ENCODE results near the gene NF2.

DNA sequence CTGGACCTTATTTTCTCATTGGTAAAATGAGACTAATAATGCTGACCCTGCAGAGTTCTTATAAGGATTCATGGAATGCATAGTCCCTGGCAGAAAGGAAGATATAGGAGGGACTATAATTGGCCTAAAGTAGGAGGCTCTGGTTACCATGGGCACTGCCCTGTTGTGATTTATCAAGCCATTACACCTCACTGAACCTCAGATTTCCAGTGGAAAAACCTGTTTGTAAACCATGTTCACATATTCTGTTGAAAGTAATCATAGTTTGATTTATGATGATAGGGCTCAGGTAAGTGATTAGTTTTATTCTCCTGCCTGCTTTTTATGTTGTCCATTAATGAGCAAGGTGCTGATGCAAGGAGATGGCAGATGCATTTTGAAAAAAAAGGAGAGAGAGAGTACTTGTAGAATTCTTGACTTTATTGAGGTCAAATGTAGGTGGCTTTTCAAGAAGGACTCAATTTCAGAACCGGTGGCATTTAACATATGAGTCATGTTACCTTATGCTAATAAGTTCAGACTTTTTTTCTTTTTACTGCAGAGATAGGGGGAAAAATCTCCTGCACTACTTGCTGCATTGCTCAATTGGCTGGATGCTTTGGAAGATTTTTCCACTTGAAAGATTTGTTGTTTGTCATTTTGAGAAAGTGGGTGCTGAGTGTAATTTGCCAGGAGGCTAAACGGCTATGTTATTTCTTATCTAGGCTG lies 14.6 kb downstream of the NF2 start:
- TF ChIP-seq POLR2A (IDR thresholded peaks at IDR 0.05; ENCODE audit: low read length): no peak
- TF ChIP-seq, protein P1, sequence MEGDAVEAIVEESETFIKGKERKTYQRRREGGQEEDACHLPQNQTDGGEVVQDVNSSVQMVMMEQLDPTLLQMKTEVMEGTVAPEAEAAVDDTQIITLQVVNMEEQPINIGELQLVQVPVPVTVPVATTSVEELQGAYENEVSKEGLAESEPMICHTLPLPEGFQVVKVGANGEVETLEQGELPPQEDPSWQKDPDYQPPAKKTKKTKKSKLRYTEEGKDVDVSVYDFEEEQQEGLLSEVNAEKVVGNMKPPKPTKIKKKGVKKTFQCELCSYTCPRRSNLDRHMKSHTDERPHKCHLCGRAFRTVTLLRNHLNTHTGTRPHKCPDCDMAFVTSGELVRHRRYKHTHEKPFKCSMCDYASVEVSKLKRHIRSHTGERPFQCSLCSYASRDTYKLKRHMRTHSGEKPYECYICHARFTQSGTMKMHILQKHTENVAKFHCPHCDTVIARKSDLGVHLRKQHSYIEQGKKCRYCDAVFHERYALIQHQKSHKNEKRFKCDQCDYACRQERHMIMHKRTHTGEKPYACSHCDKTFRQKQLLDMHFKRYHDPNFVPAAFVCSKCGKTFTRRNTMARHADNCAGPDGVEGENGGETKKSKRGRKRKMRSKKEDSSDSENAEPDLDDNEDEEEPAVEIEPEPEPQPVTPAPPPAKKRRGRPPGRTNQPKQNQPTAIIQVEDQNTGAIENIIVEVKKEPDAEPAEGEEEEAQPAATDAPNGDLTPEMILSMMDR (IDR thresholded peaks at IDR 0.05): no peak
- TF ChIP-seq MAZ (IDR thresholded peaks at IDR 0.05; ENCODE audit: borderline replicate concordance, low read depth, low read length): no peak
- no peak for TF ChIP-seq KDM1A (IDR thresholded peaks at IDR 0.05; ENCODE audit: low read depth)
- TF ChIP-seq BHLHE40 (IDR thresholded peaks at IDR 0.05; ENCODE audit: low read depth, low read length): no peak
- TF ChIP-seq, protein P2, sequence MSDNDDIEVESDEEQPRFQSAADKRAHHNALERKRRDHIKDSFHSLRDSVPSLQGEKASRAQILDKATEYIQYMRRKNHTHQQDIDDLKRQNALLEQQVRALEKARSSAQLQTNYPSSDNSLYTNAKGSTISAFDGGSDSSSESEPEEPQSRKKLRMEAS (IDR thresholded peaks at IDR 0.05): no peak
- TF ChIP-seq, protein P3, sequence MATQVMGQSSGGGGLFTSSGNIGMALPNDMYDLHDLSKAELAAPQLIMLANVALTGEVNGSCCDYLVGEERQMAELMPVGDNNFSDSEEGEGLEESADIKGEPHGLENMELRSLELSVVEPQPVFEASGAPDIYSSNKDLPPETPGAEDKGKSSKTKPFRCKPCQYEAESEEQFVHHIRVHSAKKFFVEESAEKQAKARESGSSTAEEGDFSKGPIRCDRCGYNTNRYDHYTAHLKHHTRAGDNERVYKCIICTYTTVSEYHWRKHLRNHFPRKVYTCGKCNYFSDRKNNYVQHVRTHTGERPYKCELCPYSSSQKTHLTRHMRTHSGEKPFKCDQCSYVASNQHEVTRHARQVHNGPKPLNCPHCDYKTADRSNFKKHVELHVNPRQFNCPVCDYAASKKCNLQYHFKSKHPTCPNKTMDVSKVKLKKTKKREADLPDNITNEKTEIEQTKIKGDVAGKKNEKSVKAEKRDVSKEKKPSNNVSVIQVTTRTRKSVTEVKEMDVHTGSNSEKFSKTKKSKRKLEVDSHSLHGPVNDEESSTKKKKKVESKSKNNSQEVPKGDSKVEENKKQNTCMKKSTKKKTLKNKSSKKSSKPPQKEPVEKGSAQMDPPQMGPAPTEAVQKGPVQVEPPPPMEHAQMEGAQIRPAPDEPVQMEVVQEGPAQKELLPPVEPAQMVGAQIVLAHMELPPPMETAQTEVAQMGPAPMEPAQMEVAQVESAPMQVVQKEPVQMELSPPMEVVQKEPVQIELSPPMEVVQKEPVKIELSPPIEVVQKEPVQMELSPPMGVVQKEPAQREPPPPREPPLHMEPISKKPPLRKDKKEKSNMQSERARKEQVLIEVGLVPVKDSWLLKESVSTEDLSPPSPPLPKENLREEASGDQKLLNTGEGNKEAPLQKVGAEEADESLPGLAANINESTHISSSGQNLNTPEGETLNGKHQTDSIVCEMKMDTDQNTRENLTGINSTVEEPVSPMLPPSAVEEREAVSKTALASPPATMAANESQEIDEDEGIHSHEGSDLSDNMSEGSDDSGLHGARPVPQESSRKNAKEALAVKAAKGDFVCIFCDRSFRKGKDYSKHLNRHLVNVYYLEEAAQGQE (IDR thresholded peaks at IDR 0.05): no peak
- no peak for TF ChIP-seq RNF2 (IDR thresholded peaks at IDR 0.05; ENCODE audit: borderline replicate concordance, low read depth)
- no peak for TF ChIP-seq CHD2 (IDR thresholded peaks at IDR 0.05; ENCODE audit: low read length, partially characterized antibody)
- no peak for TF ChIP-seq JUN (IDR thresholded peaks at IDR 0.05)
- TF ChIP-seq RAD21 (conservative IDR thresholded peaks at IDR 0.05 in 1 of 2, IDR thresholded peaks at IDR 0.05 in 1 of 2): no peak

All from A549 (cell line).